ENCODE results near the gene ABCB10. TPM values are rescaled to one million over a fixed set of nuclear protein-coding genes. Genes with fewer than 3 reads are reported as not detected.
"Not testable (repeated sequence)": the region's sequence is repeated elsewhere in the genome, so short reads cannot be mapped to it uniquely, and the experiment has no call there.

Gene ABCB10
- total RNA-seq: 18.6 TPM

DNA sequence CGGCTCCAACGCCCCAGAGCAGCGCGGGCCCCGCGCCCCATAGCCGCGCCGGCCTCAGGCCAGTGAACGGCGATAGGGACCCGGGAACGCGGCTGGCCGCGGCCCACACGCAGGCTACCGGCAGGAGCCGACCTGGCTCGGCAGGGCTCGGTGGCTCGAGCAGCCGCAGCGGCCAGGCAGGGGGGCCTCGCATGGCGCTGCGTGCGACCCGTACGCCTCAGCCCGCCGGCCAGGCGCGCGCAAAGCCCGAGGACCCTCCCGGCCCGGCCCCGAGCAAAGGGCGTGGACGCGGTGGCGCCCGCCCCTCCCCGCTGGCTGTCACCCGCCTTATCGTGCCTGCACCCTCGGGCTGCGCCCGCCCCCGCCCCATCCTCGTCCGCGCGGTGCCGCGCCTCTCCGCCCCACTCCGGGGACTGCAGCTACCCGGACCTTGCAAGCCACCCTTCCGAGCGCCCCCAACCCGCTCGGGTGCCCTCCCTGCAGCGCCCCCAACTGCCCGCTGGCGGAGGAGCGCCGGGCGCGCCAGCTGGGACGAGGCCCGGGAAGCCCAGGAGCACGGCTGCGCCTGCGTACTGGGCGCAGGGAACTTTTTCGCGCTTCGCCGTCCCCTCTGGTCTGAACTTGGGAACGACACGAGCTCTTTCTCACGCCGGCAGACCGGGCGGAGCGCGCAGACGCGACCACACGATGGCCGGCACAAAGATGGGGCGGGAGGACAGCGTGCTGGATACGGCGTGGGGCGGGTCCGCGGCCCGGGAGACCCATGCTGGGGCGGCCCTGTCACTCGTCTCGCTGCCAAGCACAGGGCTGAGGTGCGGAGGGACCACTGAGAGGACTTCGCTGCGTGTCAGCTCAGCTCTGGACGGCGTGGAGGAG lies at the start of gene ABCB10:
Gene ABCB10, minus strand, starts transcription at position 248 of the 876 bp plus-strand sequence. Its CDS starts 55 bp downstream, at position 193.
- DNase-seq (ENCODE audit: low read depth in 2 of 3, low spot score in 2 of 3): peak; percentile 75 to 97 (median 97)

DNA sequence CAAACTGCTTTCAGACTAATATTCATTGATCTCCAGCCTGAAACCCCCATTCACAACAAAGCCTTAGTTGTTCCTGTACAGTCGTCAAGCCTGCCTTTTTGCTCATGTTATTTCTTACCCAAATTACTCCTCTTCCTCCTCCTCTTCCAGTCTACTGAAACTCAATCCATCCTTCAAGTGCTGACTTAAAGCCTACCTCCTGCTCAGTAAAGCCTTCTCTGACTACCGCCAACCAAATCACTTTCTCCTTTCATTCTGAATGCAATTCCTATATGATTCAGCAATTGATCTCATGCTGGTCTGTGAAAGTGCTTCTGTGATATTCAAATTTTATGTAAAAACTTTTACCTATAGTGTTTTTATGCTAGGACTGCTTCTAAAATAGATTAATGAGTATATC lies 48.9 kb upstream of the ABCB10 start:
- no peak for DNase-seq (ENCODE audit: low read depth in 2 of 3, low spot score in 2 of 3)

DNA sequence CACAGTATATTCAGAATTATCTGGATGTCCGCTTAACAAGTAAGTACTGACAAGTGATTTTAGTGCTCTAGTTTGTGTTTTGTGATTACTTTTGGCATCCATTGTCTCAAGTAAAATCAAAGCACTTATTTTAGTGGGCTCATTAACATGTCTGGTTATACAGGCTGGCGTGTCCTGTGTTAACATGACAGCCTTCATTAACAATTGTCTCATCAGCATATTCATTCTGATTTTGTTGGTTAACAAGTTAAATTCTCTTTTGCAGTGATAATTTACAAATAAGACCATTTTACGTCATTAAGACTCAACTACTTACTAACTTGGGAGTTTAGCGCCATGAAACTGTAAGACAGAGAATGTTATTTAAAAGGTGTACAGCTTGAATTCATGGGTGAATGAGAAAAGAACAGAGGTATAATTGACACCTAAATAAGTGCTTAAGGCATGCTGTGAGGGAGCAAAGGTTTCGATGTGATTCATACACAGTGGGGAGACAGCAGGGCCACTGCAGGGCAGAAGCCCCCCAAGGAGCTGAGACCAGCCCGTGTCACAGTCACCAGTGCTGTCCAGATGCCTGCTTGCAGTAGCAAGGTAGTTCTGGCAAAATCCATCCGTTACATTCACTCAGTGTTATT lies 45.0 kb upstream of the ABCB10 start:
- no peak for DNase-seq (ENCODE audit: low read depth in 2 of 3, low spot score in 2 of 3)

DNA sequence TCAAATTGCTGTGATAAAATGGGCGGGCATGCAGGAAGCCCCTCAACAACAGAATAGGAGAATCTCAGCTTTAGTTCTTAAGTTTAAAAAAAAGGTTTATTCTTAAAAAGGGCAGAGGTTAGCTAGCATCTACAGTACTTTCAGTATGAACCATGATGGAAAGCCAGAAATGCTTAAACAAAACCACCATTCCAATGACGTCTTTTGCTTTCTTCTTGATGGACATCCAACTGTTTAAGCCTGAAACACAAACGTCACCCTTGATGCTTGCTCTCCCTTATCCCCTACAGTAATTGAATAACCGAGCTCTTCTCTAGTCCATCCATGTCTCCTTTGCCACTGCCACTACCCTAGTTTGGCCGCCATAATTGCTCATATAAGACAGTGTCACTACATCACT lies 41.7 kb upstream of the ABCB10 start:
- no peak for DNase-seq (ENCODE audit: low read depth in 2 of 3, low spot score in 2 of 3)

- DNase-seq (ENCODE audit: low read depth in 2 of 3, low spot score in 2 of 3): no peak
Observed at GRCh38 chr1:229599218-229599954, 40.9 kb upstream of the ABCB10 start.

DNA sequence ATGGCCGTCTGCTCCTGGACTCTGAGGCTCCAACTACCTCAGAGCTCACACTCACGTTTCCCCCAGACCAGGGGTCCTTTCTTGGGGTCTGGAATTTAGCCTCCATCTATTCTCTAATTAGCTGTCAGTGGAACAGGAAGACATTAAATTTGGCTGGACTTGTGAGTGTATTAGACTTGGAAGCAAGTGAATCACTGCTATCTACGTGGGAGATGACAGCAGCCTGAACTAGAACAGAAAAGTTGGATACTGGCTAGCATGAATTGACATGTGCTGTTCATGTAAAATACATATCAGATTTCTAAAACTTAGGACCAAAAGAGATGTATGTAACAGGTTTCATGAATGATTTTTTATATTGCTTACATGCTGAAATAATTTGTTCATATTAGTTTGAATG lies 39.4 kb upstream of the ABCB10 start:
- no peak for DNase-seq (ENCODE audit: low read depth in 2 of 3, low spot score in 2 of 3)

DNA sequence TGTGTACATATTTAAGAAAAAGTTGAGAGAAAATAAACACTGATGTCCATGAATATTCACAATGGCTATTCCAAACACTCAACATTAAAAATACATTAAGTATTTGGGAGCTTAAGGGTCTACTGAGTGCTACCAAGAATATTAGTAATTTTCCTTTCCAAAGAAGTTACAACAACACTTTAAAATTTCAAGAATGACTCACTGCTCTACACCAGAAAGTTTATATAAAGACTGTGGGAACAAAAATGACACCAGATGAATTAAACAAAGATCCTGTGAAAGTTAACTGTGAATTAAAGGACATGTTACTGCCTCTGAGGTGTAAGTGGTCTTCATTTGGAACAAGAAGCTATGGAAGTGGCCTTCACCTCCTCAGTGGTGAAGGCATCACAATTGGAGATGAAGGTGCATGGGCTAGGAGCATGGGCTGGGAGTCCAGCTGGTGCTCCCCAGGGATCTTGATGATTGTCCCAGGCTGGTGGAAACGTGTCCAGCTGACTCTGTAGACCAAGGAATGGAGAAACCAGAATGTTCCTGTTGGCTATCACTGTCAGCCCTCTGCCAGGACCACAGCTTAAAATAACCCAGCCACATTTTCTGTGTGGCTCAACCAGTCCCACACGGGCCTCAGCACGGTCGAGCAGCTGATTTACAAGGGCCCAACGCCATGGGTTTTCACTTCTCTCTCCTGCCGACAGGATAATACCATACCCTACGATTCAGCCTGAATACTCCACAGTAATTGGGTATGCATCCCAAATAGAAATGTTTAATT lies 38.6 kb upstream of the ABCB10 start:
- DNase-seq (ENCODE audit: low read depth in 2 of 3, low spot score in 2 of 3): no peak

DNA sequence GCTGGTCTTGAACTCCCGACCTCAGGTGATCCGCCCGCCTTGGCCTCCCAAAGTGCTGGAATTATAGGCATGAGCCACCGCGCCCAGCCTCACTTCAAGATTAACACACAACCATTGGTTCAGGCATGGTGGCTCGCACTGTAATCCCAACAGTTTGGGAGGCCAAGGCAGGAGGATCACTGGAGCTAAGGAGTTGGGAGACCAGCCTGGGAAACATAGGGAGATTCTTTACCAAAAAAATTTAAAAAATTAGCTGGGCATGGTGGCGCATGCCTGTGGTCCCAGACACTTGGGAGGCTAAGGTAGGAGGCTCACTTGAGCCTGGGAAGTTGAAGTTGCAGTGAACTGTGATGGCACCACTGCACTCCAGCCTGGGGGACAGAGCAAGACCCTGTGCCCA lies 37.4 kb upstream of the ABCB10 start:
- DNase-seq (ENCODE audit: low read depth in 2 of 3, low spot score in 2 of 3): not testable (repeated sequence)

- no peak for DNase-seq (ENCODE audit: low read depth in 2 of 3, low spot score in 2 of 3)
Observed at GRCh38 chr1:229594227-229595008, 35.9 kb upstream of the ABCB10 start.

GRCh38 chr1:229593800-229594199 lies 35.3 kb upstream of the ABCB10 start:
- DNase-seq (ENCODE audit: low read depth in 2 of 3, low spot score in 2 of 3): no peak

- DNase-seq (ENCODE audit: low read depth in 2 of 3, low spot score in 2 of 3): no peak
Observed at GRCh38 chr1:229590119-229590518, 31.6 kb upstream of the ABCB10 start.

GRCh38 chr1:229585338-229585737 lies 26.8 kb upstream of the ABCB10 start:
- no peak for DNase-seq (ENCODE audit: low read depth in 2 of 3, low spot score in 2 of 3)

- no peak for DNase-seq (ENCODE audit: low read depth in 2 of 3, low spot score in 2 of 3)
Observed at GRCh38 chr1:229582715-229583114, 24.2 kb upstream of the ABCB10 start.

DNA sequence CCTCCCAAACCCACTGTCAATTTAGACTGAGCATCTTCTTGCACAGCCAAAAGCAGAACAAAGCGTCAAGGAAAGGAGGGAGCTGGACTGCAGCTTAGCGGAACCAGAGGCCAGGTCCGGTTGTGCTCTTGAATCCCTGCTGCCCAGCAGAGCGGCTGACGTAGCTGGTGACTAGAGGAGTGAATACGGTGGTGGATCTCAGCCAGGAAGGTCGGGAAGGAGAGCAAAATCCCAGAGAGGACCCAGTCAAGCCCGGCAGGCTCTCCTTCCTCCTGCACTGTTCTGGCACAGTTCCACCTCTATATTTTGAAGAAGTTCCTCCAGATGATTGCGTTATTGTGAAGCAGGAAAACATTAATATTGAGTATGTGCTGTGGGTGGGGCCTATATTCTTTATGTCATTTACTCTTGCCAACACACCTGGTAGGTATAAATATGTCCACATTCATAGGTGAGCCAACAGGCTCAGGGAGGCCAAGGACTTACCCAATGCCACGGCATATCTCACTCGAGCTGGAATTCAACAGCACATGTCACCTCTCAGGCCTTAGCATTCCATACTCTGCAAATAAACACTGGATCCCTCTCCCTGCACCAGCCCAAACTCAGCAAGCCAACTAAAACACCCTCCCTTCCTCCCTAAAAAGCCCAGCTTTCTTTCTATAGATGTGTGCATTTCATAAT lies 23.6 kb upstream of the ABCB10 start:
- no peak for DNase-seq (ENCODE audit: low read depth in 2 of 3, low spot score in 2 of 3)

- DNase-seq (ENCODE audit: low read depth in 2 of 3, low spot score in 2 of 3): no peak
Observed at GRCh38 chr1:229581485-229581884, 23.0 kb upstream of the ABCB10 start.

- peak in 2 of 3 donors; percentile 40 to 68 for DNase-seq (ENCODE audit: low read depth in 2 of 3, low spot score in 2 of 3)
Observed at GRCh38 chr1:229579059-229579673, 20.7 kb upstream of the ABCB10 start.

DNA sequence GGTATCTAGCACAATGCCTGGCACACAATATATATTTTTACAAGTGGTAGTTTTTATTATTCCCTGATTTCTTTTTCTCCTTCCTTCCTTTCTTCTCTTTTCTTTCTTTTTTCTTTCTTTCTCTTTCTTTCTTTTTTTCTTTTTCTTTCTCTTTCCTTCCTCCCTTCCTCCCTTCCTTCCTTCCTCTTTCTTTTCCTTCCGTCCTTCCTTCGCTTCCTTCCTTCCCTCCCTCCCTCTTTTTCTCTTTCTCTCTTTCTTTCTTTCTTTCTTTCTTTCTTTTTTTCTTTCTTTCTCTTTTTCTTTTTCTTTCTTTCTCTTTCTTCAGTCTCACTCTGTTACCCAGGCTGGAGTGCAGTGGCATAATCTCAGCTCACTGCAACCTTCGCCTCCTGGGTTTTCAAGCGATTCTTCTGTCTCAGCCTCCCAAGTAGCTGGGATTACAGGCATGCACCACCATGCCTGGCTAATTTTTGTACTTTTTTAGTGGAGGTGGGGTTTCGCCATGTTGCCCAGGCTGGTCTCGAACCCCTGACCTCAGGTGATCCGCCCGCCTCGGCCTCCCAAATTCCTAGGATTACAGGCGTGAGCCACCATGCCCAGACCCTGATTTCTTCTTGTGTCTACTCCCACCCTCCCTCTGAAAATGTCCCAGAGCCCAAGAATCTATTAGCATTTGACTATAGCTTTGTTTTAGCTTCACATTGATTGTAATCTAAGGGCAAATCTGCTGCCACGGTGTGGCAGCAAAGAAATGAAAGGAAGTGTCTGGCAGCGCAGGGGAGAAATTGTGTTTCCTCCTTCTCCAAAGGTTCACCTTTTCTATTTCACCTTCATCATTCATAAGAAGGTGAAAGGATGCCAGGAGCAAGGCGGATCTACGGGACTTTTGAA lies 19.9 kb upstream of the ABCB10 start:
- DNase-seq (ENCODE audit: low read depth in 2 of 3, low spot score in 2 of 3): no peak
